HG02763 (cell line): ENCODE measurements around the gene TMCC2.
"Not testable (repeated sequence)": the region's sequence is repeated elsewhere in the genome, so short reads cannot be mapped to it uniquely, and the experiment has no call there.

ENCODE experiments used
- ATAC-seq: cut with Tn5 transposase; IDR thresholded peaks from one replicate; pipeline ENCODE4 v1.9.1; 2021; ENCODE audit warnings: mild to moderate bottlenecking, moderate library complexity; ENCODE audit not compliant: unreplicated experiment

Gene TMCC2

DNA sequence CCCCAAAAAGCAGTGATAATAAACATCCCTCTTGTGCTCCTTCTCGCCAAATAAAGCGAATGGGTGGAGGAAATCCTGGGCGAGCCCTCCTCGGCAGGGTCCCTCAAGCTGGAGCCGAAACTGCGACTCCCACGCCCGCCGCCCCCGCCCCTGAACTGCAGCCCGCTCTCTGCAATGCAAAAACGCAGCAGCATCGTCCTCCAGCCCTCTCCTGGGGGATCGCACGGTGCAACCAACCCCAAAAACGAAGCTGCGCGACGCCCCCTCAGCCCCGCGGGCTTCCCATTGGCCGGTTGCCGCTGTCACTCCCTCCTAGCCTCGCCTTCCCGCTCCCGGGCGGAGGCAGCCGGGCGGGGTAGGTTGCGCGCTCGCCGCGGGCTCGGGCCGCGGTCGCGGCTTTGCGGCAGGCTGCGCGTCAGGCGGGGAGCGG lies at the start of gene TMCC2:
TSS of gene TMCC2 (plus strand) at position 363 of the 430 bp plus-strand sequence. CDS start 619 bp downstream, outside the sequence.
- no peak for ATAC-seq

DNA sequence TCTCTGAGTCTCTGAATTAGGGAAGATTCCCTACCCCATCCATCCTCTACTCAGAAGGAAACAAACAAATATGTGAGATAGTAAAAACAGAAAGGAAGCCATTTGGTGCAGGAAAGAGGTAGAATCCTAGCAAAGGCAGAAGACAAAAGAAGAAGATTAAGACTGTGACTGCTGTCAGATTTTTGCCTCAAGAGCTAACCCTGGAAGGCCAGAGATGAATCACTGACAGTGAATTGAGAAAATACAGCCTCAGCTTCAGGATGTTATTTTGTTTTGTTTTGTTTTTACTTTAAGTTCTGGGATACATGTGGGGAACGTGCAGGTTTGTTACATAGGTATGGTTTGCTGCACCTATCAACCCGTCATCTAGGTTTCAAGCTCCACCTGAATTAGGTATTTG lies 47.9 kb upstream of the TMCC2 start:
- no peak for ATAC-seq

DNA sequence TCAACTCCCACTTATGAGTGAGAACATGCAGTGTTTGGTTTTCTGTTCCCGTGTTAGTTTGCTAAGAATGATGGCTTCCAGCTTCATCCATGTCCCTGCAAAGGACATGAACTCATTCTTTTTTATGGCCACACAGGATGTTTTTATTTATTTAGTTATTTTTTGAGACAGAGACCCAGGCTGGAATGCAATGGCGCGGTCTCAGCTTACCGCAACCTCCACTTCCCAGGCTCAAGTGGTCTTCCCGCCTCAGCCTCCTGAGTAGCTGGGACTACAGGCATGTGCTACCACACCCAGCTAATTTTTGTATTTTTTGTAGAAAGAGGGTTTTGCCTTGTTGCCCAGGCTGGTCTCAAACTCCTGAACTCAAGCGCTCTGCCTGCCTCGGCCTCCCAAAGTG lies 47.4 kb upstream of the TMCC2 start:
- not testable (repeated sequence) for ATAC-seq

DNA sequence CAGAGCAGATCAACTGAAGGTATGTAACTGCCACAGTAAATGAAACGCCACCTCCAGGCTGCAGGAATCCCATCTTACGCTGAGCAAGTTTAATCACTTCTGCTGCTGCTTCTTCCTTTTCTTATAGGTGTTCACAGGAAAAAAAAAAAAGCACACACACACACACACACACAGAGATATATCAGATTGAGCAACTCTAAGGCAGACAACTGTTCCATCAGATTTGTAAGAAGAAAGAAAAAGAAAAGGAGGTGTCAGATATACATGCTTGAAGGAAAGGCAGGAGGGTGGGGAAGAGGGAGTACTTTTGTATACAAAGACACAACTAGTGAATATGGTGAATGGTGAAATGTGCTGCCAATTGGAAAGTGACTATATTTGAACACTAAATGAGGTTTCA lies 44.8 kb upstream of the TMCC2 start:
- no peak for ATAC-seq

DNA sequence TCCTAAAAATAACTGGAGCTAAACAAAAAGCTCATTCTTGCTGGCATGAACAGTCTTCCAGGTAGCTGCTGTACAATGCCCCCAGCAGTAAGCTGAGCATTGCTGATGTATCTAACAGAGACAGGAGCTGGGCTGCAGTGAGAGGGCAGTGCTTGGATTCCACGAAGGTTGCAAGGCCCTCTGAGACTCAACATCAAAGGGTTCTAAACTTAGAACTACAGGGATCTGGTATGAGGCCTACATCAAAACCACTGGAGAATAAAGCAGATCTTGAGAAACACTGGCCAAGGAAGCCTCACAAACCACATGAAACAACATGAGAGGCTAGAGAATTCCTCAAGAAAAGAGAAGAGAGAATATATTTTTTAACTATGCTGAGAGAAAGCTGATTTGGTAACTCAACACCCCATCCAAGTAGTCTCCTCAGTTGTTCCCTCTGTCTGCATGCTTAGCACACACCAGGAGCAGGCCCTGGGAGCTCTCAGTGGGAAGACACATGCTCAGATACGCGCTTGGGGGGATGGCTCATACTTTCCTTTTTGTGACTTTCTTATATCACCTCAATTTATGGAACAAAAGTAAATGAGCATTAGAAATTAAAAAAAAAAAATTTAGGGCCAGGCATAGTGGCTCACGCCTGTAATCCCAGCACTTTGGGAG lies 43.9 kb upstream of the TMCC2 start:
- no peak for ATAC-seq

DNA sequence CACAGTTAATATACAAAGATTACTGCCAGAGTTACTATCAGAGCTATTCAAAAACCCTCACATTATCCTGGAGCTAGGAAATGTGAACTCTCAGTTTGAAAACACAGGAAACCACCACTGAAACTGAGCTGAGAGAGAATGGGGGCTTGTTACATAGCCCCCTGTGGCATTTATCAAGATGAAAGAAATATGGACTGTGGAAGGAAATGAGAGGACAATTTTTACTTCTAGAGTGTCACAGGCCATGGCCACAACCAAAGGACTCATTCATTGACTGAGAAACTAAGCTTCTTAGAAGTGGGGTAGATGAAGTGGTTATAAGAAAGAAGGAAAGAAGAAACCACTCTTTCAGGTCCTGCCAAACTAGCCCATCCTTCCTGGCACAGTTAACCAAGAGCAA lies 41.6 kb upstream of the TMCC2 start:
- ATAC-seq = no peak

DNA sequence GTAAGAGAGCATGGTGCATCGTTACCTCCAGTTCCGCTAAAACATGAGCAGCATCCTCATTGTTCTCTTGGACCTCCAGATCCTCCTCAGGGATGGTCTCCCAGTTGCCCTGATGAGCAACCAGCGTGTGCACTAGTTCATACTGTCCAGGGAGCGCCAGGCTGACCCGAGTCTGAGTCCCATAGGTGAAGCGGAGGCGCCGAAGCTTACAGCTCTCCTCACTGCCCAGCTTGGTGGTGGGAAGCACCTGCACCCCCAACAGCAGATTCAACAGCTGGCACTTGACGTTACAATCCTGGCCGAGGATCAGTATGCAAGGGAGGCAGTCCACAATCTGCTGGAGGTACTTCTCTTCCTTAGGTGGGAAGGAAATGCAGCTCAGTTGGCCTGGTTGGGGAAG lies 40.3 kb upstream of the TMCC2 start:
- ATAC-seq = no peak

- ATAC-seq = no peak
Observed at GRCh38 chr1:205188098-205188497, 39.6 kb upstream of the TMCC2 start.

- ATAC-seq = no peak
Observed at GRCh38 chr1:205188596-205188995, 39.1 kb upstream of the TMCC2 start.

DNA sequence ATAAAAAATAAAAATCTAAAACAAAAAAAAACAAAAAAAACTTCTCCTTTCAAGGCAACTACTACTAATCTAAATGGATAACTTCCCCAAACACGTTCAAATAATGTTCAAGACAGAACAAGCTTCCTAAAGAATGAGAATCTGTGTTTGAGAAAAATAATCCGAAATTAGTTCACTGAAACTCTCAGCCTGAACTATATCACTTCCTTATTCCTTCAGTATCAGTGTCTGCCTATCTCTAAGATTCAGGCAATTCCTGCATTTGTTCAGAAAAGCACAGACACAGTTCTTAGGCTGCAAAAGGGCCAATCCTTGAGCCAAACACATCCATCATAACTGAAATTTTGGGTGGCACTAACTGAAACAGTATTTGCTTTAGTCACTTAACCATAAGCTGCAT lies 38.6 kb upstream of the TMCC2 start:
- ATAC-seq = no peak

- no peak for ATAC-seq
Observed at GRCh38 chr1:205190845-205191577, 36.7 kb upstream of the TMCC2 start.

GRCh38 chr1:205191622-205192021 lies 36.1 kb upstream of the TMCC2 start:
- ATAC-seq = no peak

DNA sequence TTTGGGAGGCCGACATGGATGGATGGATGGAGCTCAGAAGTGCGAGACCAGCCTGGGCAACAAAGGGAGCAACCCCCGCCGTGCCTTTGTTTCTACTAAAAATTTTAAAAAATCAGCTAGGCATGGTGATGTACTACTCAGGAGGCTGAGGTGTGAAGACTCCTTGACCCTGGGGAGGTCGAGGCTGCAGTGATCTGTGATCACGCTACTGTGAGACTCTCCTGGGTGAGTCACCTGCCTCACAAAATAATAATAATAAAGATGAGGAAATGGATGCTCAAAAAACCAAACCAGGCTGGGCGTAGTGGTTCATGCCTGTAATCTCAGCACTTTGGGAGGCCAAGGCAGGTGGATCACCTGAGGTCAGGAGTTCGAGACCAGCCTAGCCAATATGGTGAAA lies 35.5 kb upstream of the TMCC2 start:
- no peak for ATAC-seq

DNA sequence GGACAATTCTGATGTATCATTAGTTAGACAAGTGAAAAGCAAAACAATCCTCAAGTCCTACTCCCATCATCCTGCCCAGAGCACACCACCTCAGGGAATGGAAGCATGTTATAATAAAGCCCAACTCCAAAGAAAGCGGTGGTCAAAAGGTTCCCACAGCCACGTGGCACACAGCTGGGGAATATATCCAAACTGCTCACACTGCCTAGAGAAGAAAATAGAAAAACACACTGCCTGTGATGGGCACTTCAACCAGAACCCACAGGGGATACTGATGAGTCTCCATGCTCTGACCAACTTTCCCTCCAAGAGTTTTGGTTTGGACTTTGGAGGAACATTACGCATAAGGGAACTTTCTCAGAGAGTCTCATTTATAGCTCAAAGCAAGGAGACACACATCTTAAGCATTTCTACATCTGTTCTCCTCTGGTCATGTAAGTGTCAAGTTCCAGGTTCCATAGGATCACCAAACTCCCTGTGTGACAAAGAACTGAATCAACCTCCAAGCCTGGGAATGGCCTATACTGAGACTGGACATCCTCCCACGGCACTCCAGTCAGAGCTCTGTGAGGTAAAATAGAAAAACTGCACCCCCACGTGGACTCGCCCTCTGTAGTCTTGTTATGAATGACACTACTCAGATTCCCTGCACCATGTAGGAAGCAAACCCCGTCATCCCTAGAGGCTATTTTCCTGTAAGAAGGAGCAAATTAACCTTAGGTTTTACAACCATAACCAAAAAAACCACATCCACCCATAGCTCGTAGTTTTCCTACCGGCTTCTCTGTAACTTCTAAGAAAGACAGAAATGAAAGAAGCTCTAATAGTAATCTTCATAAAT lies 28.4 kb upstream of the TMCC2 start:
- no peak for ATAC-seq

GRCh38 chr1:205199931-205200299 lies 27.8 kb upstream of the TMCC2 start:
- ATAC-seq = no peak

DNA sequence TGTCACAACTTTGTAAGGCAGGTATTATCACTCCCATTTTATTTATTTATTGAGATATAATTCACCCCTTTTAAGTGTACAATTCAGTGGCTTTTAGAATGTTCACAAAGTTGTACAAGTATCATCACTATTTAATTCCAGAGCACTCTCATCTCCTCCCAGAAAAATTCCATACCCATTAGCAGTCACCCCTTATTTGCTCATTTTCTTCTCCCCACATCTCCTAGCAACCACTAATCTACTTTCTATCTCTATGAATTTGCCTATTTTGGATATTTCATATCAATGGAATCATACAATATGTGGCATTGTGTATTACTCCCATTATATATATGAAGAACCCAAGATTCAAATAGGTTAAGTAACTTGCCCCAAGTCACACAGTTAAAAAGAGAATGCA lies 23.2 kb upstream of the TMCC2 start:
- ATAC-seq = no peak

DNA sequence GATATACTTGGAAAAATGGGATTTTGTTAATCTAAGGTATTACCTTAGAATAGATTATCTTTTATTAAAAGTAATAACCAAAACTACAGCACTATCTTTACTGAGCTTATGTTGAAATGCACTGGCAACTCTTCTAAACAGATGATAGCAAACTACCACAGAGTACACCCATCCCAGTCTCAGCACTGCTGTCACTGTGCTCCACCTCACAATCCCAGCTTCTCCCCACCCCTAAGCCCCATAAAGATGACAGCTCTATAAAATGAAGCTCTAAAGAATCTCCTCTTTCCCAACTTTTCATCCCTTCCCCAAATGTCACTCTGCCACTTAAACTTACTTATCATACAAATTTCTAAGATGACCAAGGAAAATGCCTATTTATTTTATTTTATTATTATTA lies 22.7 kb upstream of the TMCC2 start:
- no peak for ATAC-seq

GRCh38 chr1:205208811-205209210 lies 18.9 kb upstream of the TMCC2 start:
- no peak for ATAC-seq

DNA sequence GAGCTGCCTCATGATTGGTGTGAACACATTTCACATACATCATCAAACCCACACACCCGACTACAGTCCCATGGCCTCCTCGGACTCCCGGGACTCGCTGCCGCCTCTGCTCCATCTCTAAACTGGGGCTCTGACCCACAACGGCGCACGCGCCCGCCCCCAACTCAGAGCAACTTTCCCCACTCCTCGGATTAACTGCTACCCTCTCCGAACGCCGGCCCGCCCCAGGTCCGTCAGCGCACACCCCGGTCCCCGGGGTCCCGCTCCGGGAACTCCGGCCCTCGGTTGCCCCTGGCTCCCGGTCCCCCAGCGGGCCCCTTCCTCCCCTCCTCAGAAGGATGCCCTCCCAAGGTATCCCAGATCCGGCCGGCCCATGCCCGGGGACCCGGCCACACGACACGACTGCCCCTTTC lies 17.0 kb upstream of the TMCC2 start:
- peak; percentile 5 for ATAC-seq

GRCh38 chr1:205211169-205211838 lies 16.4 kb upstream of the TMCC2 start, which contains the start of gene DSTYK:
TSS of gene DSTYK (minus strand) at chr1:205211702. CDS start at chr1:205211535, 167 bp downstream.
- ATAC-seq = peak; percentile 91
